SIG-M5 treated with dmso at 0.1 percent for 504 hours (cell line): ENCODE results near the gene OR51B5.
"Not testable (repeated sequence)": the region's sequence is repeated elsewhere in the genome, so short reads cannot be mapped to it uniquely, and the experiment has no call there.

Source experiments
- DNase-seq: peaks from one replicate; lab custom pipeline; 2025; ENCODE audit not compliant: unreplicated experiment; lab: John Stamatoyannopoulos, UW

OR51B5 gene

DNA sequence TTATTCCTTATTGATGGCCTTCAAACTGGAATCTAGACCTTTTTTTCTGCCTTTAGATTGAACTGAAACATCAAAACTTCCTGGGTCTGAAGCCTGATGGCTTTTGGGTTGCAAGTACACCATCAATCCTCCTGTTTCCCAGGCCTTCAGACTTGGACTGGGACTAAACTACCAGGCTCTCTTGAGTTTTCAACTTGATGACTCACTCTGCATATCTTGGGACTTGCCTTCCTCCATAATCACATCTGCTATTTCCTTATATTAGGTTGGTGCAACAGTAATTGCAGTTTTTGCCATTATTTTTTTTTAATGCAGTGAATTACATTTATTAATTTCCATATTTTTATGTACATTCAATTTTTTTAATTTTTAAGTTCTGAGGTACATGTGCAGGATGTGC lies 7.0 kb downstream of the OR51B5 start:
- DNase-seq = no peak

DNA sequence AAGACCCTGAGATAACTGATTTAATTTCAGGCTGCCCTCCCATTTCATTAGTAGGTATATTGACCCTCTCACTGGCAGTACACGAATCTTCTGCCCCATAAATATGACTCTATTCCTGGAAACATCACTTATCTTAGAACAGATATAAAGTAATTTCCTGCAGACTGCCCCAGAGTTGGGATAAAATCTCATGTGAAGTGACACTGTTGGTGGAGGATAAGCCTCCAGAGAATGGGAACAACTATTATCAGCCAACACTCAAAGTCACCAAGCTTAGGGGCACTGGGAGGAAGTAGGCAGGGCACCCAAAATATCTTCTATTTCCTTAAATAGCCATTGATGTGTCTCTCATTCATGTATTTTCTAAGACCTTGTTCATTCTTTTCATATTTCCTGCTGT lies 8.2 kb downstream of the OR51B5 start:
- no peak for DNase-seq

DNA sequence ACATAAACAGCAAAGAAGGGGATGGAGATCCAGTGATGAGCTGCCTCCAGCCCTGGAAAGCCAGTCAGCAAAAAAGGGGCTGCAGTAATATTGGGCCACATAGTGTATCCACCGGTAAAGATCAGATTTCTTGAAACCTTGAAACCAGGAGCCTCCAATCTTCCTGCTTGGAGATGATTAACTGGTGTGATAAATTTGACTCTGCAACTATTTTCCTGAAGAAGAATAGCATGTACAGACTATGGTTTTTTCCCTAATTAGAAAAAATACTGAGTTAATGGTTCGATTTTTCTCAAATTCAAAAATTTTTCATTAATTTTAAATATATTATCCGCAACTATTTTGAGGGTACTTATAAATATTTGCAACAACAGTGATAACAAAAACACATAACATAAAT lies 19.1 kb downstream of the OR51B5 start, which contains the start of gene OR51B2:
OR51B2 (minus strand) TSS at position 101 of the 400 bp plus-strand sequence; CDS start at position 101, 0 bp downstream.
- DNase-seq = no peak

DNA sequence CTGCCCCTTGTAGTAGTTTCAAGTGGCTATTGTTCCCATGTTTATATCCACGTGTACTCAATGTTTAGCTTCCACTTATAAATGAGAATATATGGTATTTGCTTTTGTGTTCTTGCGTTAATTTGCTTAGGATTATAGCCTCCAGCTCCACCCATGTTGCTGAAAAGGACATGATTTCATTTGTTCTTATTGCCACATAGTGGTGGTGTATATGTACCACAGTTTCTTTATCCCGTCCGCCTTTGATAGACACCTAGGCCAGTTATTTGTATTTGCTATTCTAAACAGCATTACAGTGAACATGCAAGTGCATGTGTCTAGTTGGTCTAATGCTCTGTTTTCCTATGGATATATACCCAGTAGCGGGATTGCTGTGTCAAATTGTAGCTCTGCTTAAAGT lies 26.0 kb downstream of the OR51B5 start:
- no peak for DNase-seq

DNA sequence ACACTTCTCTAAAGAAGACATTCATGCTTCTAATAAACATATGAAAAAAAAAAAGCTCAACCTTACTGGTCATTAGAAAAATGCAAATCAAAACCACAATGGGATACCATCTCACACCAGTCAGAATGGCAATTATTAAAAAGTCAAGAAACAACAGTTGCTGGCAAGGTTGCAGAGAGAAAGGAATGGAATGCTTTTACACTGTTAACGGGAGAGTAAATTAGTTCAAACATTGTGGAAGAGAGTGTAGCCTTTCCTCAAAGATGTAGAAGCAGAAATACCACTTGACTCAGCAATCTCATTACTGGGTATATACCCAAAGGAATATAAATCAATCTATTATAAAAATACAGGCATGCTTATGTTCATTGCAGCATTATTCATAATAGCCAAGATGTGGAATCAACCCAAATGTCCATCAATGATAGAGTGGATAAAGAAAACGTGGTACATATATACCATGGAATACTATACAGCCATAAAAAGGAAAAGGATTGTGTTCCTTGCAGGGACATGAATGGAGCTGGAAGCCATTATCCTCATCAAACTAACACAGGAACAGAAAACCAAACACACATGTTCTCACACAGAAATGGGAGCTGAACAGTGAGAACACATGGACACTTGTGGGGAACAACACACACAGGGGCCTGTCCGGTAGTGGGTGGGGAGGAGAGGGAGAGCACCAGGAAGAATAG lies 29.8 kb downstream of the OR51B5 start:
- DNase-seq = not testable (repeated sequence)

DNA sequence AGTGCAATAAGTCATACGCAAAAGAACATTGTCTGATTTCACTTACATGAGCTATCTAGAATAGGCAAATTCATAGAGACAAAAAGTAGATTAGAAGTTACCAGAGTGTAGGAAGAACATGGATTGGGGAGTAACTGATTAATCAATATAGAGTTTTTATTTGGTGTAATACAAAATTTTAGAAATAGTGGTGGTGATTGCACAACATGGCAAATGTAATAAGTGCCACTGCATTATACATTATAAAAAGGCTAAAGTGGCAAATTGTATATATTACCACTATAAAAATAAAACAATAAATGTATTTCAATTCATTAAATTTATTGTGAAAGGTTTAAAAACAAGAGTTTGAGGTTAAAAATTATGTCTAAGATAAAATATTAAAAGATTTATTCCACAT lies 32.9 kb downstream of the OR51B5 start:
- DNase-seq = no peak

DNA sequence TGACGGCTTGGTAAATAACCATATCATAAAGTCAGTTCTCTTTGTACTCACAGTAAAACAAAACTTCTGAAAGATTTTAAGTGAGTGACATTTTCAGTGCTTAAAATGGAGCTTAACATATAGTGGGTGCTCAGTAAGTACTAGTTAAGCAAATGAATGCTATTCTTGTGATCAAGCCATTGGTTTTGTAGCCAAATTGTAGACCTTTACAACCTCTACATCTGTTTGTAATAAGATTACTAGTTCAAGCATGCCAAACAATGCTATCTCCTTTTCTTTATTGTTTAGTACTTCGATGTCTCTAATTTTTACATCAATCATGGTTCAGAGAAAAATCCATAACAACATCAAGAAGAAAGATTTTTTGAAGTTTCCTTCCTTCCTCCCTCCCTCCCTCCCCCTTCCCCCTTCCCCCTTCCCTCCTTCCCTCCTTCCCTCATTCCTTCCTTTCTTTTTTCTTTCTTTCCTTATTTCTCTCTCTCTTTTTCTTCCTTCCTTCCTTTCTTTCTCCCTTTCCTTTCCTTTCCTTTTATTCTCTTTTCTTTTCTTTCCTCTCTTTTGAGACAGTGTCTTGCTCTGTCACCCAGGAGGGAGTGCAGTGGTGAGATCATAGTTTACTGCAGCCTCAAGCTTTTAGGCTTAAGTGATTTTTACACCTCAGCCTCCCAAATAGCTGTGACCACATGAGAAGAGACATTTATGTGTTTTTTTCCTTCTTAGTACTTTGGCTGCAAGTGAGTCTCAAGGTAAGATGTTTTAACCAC lies 35.9 kb downstream of the OR51B5 start:
- no peak for DNase-seq

DNA sequence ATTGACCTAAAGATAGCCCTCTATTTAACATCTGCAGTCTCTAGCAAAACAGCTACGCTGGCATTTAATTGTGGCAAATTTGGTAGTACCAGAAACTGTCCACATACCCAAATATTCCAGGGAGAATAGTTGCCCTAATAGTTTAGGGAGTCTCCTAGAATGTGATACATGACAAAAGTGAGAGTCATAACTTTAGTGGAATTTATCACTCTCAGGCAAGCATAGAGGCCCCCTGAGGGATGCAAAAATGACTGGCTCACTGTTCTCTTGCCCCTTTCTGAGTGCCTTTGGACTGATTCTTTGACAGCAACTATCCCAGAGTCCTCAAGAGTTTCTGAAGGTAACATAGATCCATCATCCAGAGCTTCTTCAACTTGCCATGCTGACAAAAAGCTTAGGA lies 39.3 kb downstream of the OR51B5 start:
- DNase-seq = no peak

DNA sequence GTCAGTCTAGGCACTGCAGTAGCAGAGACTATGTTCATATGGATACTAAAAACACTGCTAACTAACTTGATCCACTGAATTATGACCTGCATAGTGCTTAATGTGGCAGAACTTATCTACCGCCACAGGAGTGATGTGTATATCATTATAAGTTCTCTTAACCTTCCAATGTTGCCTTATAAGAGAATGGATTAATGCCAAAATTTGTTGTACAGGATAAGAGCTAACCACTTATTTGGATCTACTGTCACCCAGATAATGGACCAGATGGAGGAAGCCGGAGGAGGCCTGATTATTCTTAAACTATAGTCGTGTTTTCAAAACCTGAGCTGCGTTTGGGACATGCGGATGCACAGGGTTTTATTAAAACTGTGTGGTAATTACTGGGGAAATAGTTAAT lies 39.7 kb downstream of the OR51B5 start:
- no peak for DNase-seq

DNA sequence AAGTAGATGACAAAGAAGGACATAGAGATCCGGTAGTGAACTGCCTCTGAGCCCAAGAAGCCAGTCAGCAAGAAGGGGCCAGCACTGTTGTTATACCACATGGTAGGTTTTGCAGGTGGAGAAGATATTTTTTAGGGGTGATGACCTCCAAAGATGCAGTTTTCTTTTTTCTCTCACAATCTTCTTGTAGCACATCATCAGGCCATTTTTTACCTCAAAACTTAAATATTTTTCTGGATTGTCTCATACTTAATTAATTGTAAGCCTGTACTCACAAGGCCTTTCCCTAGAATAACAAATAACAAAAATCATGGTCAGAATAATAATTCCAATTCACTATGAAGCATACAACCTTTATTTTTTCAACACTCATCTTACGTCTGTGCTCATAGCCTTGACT lies 41.5 kb downstream of the OR51B5 start, which contains the start of gene OR51B4:
OR51B4 (minus strand) TSS at position 101 of the 400 bp plus-strand sequence; CDS start at position 101, 0 bp downstream.
- no peak for DNase-seq

DNA sequence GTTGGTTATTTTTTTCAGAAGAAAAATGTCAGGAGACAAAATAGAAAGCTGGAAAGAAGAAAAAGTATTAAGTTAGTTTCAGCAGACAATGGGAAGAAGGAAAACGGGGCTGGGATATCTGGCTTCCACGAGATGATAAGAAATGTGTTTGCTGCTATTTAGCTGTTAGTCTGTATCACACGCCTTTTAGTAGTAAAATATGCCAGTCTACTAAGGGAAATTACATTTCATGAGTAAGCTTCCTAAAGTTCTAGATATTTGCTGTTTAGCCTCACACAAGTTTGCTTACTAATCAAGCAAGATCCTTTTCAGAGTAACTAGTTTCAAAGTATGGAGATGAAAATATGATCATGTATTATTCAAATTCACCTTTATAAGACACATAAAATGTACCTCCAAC lies 43.1 kb downstream of the OR51B5 start:
- DNase-seq = no peak

DNA sequence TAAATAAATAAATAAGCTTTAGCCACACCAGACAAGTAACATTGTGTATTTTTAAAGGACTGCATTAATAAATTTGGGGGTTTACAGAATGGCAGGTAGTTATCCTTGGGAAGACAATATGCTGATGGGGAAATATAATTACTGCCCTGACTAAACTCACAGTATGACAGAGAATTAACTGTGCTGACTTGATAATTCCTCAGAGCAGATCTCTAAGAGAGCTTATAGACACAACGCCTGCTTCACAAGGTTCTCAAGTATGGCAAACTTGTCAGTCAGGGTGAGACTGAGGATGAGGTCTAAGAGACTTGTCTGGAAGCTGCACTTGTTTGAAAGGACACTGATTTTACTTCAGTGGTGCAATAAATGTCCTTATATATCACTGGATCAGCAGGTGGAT lies 44.9 kb downstream of the OR51B5 start:
- no peak for DNase-seq

DNA sequence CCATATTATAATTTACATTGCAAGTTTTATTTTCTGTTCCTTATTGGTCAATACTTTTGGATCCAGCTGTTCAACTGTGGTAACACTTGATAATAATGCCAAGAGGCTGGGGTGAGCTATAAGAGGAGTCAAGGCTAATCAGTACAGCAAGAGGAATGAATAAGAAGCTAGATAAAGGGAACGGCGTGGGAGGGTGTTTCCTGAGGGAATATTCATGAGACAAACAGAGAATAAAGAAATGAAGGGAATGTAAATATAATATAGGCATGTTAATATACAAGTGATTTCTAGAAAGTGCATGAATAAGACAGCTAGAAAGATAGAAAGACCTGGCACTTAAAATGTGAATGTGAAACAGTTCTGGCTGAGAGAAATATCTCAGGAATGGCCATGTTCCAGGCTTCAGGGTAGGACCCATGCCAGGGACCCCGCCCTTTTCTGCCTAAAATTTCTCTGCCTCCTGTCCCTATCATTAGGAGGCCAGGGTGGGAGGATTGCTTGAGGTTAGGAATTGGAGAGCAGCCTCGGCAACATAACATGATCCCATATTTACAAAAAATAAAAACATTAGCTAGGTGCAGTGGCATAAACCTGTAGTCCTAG lies 45.5 kb downstream of the OR51B5 start:
- DNase-seq = no peak

DNA sequence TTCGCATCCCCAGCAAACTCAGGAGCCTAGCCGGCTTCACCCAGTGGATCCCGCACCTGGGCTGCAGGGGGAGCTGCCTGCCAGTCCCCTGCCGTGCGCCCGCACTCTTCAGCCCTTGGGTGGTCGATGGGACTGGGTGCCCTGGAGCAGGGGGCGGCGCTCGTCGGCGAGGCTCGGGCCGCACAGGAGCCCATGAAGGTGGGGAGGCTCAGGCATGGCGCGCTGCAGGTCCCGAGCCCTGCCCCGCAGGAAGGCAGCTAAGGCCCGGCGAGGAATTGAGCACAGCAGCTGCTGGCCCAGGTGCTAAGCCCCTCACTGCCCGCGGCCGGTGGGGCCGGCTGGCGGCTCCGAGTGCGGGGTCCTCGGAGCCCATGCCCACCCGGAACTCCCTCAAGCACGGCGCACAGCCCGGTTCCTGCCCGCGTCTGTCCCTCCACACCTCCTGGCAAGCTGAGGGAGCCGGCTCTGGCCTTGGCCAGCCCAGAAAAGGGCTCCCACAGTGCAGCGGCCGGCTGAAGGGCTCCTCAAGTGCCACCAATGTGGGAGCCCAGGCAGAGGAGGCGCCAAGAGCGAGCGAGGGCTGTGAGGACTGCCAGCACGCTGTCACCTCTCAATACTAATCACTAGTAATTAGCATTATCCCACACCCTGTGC lies 48.9 kb downstream of the OR51B5 start:
- DNase-seq = not testable (repeated sequence)

DNA sequence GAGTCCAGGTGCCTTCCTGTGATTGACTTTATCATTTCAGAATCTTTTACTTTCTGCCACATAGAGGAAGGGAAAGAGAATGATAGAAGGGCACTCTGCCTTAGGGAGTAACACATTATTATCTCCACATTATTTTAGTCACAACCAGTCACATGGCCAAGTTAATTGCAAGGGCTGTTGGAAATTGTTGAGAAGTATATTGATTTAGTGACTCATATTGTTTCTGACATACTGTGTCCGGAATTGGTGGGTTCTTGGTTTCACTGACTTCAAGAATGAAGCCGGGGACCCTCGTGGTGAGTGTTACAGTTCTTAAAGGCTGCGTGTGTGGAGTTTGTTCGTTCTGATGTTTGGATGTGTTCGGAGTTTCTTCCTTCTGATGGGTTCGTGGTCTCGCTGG lies 50.3 kb downstream of the OR51B5 start:
- no peak for DNase-seq
